Stomach (tissue), 9 donors: Measurements from ENCODE around the gene KIRREL2. TPM values are rescaled to one million over a fixed set of nuclear protein-coding genes. Genes with fewer than 3 reads are reported as not detected.
"Not testable (repeated sequence)": the region's sequence is repeated elsewhere in the genome, so short reads cannot be mapped to it uniquely, and the experiment has no call there.

Source experiments
- DNase-seq, 2 donors: peaks; one replicate each; pipeline versions ENCODE4 v3.0.0 to v3.0.0-alpha.2; 2013 to 2019
- H3K27ac ChIP-seq, 5 donors: fragments of 200-600 bp in 4 of 5; sonication (generic) in 4 of 5; one replicate each; pipeline ENCODE4 v1.5.1; 2013 to 2019; ENCODE audit warnings: mild to moderate bottlenecking in 1 of 5, moderate library complexity in 1 of 5
- H3K27me3 ChIP-seq, 3 donors: fragments of 200-600 bp; sonication (generic); one replicate each; pipeline ENCODE4 v1.5.1; 2017 to 2019; ENCODE audit warnings: mixed run types in 1 of 3
- H3K36me3 ChIP-seq, 4 donors: fragments of 200-600 bp; sonication (generic); 1 replicate in 3 of 4; 2 replicates in 1 of 4; pipeline ENCODE4 v1.5.1; 2016 to 2019
- H3K4me1 ChIP-seq, 4 donors: fragments of 200-600 bp; sonication (generic); one replicate each; pipeline ENCODE4 v1.5.1; 2016 to 2019
- H3K4me3 ChIP-seq, 4 donors: fragments of 200-600 bp; sonication (generic) in 3 of 4; one replicate each; pipeline ENCODE4 v1.5.1; 2016 to 2019; ENCODE audit warnings: mild to moderate bottlenecking in 1 of 4
- H3K9me3 ChIP-seq, 4 donors: fragments of 200-600 bp; sonication (generic); one replicate each; pipeline ENCODE4 v1.5.1; 2016 to 2019
- CTCF ChIP-seq, 7 experiments: fragments of 450-650 bp in 4 of 7; fragments of 200-600 bp in 3 of 7; sonication (generic) in 3 of 7; IDR thresholded peaks; one replicate each; pipeline ENCODE4 v1.5.1; 2016 to 2019; ENCODE audit warnings: antibody characterized with exemption in 7 of 7, control low read depth in 2 of 7, mild to moderate bottlenecking in 1 of 7
- EP300 ChIP-seq: sonication (generic); formaldehyde crosslinking; IDR thresholded peaks from one replicate; pipeline ENCODE4 v1.6.1; 2017; ENCODE audit warnings: antibody characterized with exemption
- POLR2A ChIP-seq, 4 donors: fragments of 450-650 bp; IDR thresholded peaks; one replicate each; pipeline ENCODE4 v1.6.1; 2016; ENCODE audit warnings: antibody characterized with exemption in 4 of 4, control low read depth in 2 of 4, mild to moderate bottlenecking in 1 of 4, moderate library complexity in 1 of 4
- POLR2AphosphoS5 ChIP-seq, 3 donors: sonication (generic); formaldehyde crosslinking; IDR thresholded peaks; one replicate each; pipeline ENCODE4 v1.6.1; 2016; ENCODE audit warnings: antibody characterized with exemption in 3 of 3
- WGBS, 5 donors: extraction: QIAGEN DNeasy Blood & Tissue Kit in 3 of 5; methylation state at CpG; one replicate each; pipeline versions ENCODE4 v1.1.5 to v1.1.7; 2013 to 2018; 5-methylcytosine and 5-hydroxymethylcytosine counted together
- intact Hi-C: fragments of 100-400 bp; cut with DNase I; formaldehyde crosslinking; loops from one replicate; pipeline ENCODE4 v1.15.1; 2023; ENCODE audit warnings: low total_unique reads
- polyA plus RNA-seq, 3 donors: library from polyadenylated mRNA; stranded (reverse); fragments of 200-250 nt; gene quantifications; one replicate each; pipeline ENCODE4 v1.2.3, GENCODE V29; 2013
- total RNA-seq, 5 donors: library from RNA; depleted of rRNA; stranded (reverse); fragments of >200 nt; gene quantifications; one replicate each; pipeline versions ENCODE4 v1.1.0 to v1.2.3, GENCODE V29; 2014 to 2016
- donor health status: healthy with polysubstance abuse.
- donor health status: Bipolar disorder and iron deficiency.
- donor health status: healthy.

Gene KIRREL2
- total and polyA plus RNA-seq, 8 donors, result 0.43 to 0.73 (median 0.61) TPM; not detected in 4

GRCh38 chr19:35908010-35908441 is 51.3 kb downstream of the KIRREL2 start, which contains the start of gene TYROBP:
Gene TYROBP (minus strand): TSS chr19:35908295. CDS start chr19:35908228, 67 bp downstream.
- 64 to 80% (median 69%) methylated on average over 8 to 9 of the region's 9 CpGs for WGBS, 5 donors
- intact Hi-C loops, result no loop called here
- peak within 1 kb of the TSS in 4 of 5 donors; percentile 48 to 95 (median 77) for H3K27ac ChIP-seq
- no peak for DNase-seq
- H3K4me3 ChIP-seq, result peak within 1 kb of the TSS; percentile 6 to 43 (median 31)
- no peaks in the 10 kb centered on the region for H3K36me3 ChIP-seq
- no peaks in the 10 kb centered on the region for H3K9me3 ChIP-seq
- TF ChIP-seq CTCF (IDR thresholded peaks at IDR 0.05) (no peak), EP300 (no peak), POLR2AphosphoS5 (IDR thresholded peaks at IDR 0.05) (no peak), POLR2A (IDR thresholded peaks at IDR 0.05) (no peak)
- H3K4me1 ChIP-seq, result peaks cover 19 to 47% (median 26%) of the 10 kb centered on the region in 4 donors
- no peaks in the 10 kb centered on the region for H3K27me3 ChIP-seq

- Histone ChIP-seq H3K36me3 (no peaks in the 10 kb centered on the region), H3K4me3 (peak overlapping the region in 1 of 4 donors; percentile 43), H3K27ac (peak overlapping the region; percentile 7 to 95 (median 61)), H3K27me3 (no peaks in the 10 kb centered on the region), H3K4me1 (peaks cover 11 to 40% (median 17%) of the 10 kb centered on the region in 4 donors), H3K9me3 (no peaks in the 10 kb centered on the region)
- TF ChIP-seq POLR2A (IDR thresholded peaks at IDR 0.05) (no peak), POLR2AphosphoS5 (IDR thresholded peaks at IDR 0.05) (peak in 2 of 3 donors; percentile 3 to 43)
- WGBS, 5 donors, result 66 to 79% (median 72%) methylated on average over 8 to 10 of the region's 10 CpGs
- peak; percentile 55 to 74 for DNase-seq
- intact Hi-C loops, result no loop called here
Measured at GRCh38 chr19:35908973-35909683, 52.4 kb downstream of the KIRREL2 start.

- no peak overlapping the region for H3K4me3 ChIP-seq
- intact Hi-C loops, result no loop called here
- DNase-seq, result no peak
- 66 to 88% (median 74%) methylated on average over 4 to 6 of the region's 6 CpGs for WGBS, 5 donors
- peaks cover 11 to 38% (median 17%) of the 10 kb centered on the region in 4 donors for H3K4me1 ChIP-seq
- TF ChIP-seq POLR2AphosphoS5 (IDR thresholded peaks at IDR 0.05), result no peak
- no peak for TF ChIP-seq CTCF (IDR thresholded peaks at IDR 0.05)
- no peak for TF ChIP-seq POLR2A (IDR thresholded peaks at IDR 0.05)
- no peak for TF ChIP-seq EP300
- peak overlapping the region; percentile 7 to 95 (median 61) for H3K27ac ChIP-seq
- no peaks in the 10 kb centered on the region for H3K27me3 ChIP-seq
- H3K36me3 ChIP-seq, result no peaks in the 10 kb centered on the region
- no peaks in the 10 kb centered on the region for H3K9me3 ChIP-seq
Measured at GRCh38 chr19:35909684-35910035, 52.9 kb downstream of the KIRREL2 start.

- 88 to 93% (median 92%) methylated on average over 14 of the region's 14 CpGs for WGBS, 5 donors
- H3K36me3 ChIP-seq, DNase-seq, intact Hi-C loops, H3K9me3 ChIP-seq, H3K27me3 ChIP-seq, H3K4me3 ChIP-seq: not testable (repeated sequence)
- Histone ChIP-seq H3K4me1 (peaks cover 11 to 38% (median 17%) of the 10 kb centered on the region in 4 donors), H3K27ac (peak overlapping the region in 3 of 5 donors; percentile 51 to 95 (median 93))
Measured at GRCh38 chr19:35910355-35910754, 53.6 kb downstream of the KIRREL2 start.

- WGBS, 5 donors, result 53 to 66% (median 64%) methylated on average over 3 of the region's 3 CpGs
- TF ChIP-seq CTCF (IDR thresholded peaks at IDR 0.05), result no peak
- no peak for TF ChIP-seq EP300
- TF ChIP-seq POLR2AphosphoS5 (IDR thresholded peaks at IDR 0.05), result no peak
- no peak for TF ChIP-seq POLR2A (IDR thresholded peaks at IDR 0.05)
- intact Hi-C loops, result no loop called here
Measured at GRCh38 chr19:35911173-35911572, 54.5 kb downstream of the KIRREL2 start.

More at GRCh38 chr19:35911173-35911572, 54.5 kb downstream of the KIRREL2 start:
- H3K27ac ChIP-seq, result peak overlapping the region in 1 of 5 donors; percentile 27
- DNase-seq, result no peak
- peaks cover 10 to 33% (median 15%) of the 10 kb centered on the region in 4 donors for H3K4me1 ChIP-seq
- H3K36me3 ChIP-seq, result no peaks in the 10 kb centered on the region
- no peaks in the 10 kb centered on the region for H3K27me3 ChIP-seq
- no peak overlapping the region for H3K4me3 ChIP-seq
- no peaks in the 10 kb centered on the region for H3K9me3 ChIP-seq
